Activated CD4-positive, CD25-positive, alpha-beta regulatory T cell (primary cell): Measurements from ENCODE around the gene IFT81.
A peak's percentile ranks its signal among the peaks of the same experiment; 100 is the strongest.
"Not testable (repeated sequence)": the region's sequence is repeated elsewhere in the genome, so short reads cannot be mapped to it uniquely, and the experiment has no call there.

Experiments used
- DNase-seq, 4 experiments: peaks; one replicate each; lab custom pipeline; 2025; lab: John Stamatoyannopoulos, UW

Gene IFT81

GRCh38 chr12:110244372-110244771 is 120.2 kb downstream of the IFT81 start:
- DNase-seq = no peak

- DNase-seq = no peak
Observed at GRCh38 chr12:110244829-110245228, 120.7 kb downstream of the IFT81 start.

GRCh38 chr12:110245369-110245772 is 121.2 kb downstream of the IFT81 start:
- peak; percentile 3 to 12 (median 6) for DNase-seq

- DNase-seq = no peak
Observed at GRCh38 chr12:110246636-110247339, 122.6 kb downstream of the IFT81 start.

- no peak for DNase-seq
Observed at GRCh38 chr12:110247340-110248095, 123.4 kb downstream of the IFT81 start.

GRCh38 chr12:110248096-110248447 is 123.9 kb downstream of the IFT81 start:
- no peak for DNase-seq

GRCh38 chr12:110249105-110249504 is 124.9 kb downstream of the IFT81 start:
- DNase-seq = no peak

- no peak for DNase-seq
Observed at GRCh38 chr12:110249716-110250225, 125.6 kb downstream of the IFT81 start.

- no peak for DNase-seq
Observed at GRCh38 chr12:110251381-110251780, 127.2 kb downstream of the IFT81 start.

- DNase-seq = no peak
Observed at GRCh38 chr12:110252716-110253115, 128.6 kb downstream of the IFT81 start.

- no peak for DNase-seq
Observed at GRCh38 chr12:110253176-110253575, 129.0 kb downstream of the IFT81 start.

- DNase-seq = no peak
Observed at GRCh38 chr12:110254971-110255540, 130.9 kb downstream of the IFT81 start.

GRCh38 chr12:110255890-110256456 is 131.8 kb downstream of the IFT81 start:
- not testable (repeated sequence) for DNase-seq

GRCh38 chr12:110256780-110257431 is 132.7 kb downstream of the IFT81 start:
- no peak for DNase-seq

- DNase-seq = no peak
Observed at GRCh38 chr12:110258466-110258865, 134.3 kb downstream of the IFT81 start.

- no peak for DNase-seq
Observed at GRCh38 chr12:110262442-110263388, 138.6 kb downstream of the IFT81 start.

- DNase-seq = no peak
Observed at GRCh38 chr12:110266381-110266960, 142.3 kb downstream of the IFT81 start.

GRCh38 chr12:110266980-110267620 is 142.9 kb downstream of the IFT81 start:
- DNase-seq = no peak
